ENCODE measurements around the gene DNAH2.

DNA sequence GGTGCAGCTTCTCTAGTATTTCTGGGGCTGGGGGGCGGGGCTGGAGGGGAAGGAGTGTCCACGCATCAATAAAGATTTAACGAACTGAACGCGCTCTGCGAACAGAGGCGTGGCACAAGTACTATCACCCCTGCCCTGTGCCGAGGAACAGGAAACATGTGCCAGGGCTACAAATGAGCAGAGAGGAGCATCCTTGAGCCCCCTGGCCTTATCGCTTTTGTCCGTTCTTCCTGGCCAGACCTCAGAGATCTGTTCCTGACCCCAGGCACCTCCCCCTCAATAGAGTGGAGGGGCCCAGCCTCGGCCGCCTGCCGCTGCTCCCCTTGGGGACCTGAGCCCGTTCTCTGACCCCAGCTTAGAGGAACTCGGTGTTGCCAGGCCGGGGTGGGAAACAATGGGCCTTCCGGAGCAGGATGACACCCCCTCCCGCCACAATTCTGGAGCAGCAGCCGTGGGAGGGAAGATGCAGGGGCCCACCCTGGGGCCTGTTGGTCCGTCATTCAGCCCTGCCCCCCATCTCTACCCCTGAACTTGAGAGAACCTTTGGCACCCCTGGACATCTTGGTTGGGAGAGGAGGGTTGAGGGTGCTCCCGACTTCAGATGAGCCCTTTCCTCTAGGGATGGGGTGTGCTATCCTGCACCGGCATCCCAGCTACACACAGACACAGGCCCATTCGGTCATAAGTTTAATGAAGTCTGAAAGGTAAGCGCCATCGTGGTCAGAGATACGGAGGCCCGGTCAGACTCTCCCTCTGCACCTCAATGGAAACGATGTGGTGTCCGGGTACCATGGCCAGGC is 138.7 kb downstream of the DNAH2 start:
- no peak for TF ChIP-seq EZH2 (IDR thresholded peaks at IDR 0.05; ENCODE audit: borderline replicate concordance)
- TF ChIP-seq CTCF (IDR thresholded peaks at IDR 0.05; ENCODE audit: poor library complexity) = no peak

All from hepatocyte (in vitro differentiated cells).